HG03432 (cell line): Measurements from ENCODE around the gene LSM7.

Experiments used
- ATAC-seq: cut with Tn5 transposase; IDR thresholded peaks from one replicate; pipeline ENCODE4 v1.9.1; 2021; ENCODE audit warnings: mild to moderate bottlenecking, moderate library complexity; ENCODE audit not compliant: unreplicated experiment

LSM7 gene

DNA sequence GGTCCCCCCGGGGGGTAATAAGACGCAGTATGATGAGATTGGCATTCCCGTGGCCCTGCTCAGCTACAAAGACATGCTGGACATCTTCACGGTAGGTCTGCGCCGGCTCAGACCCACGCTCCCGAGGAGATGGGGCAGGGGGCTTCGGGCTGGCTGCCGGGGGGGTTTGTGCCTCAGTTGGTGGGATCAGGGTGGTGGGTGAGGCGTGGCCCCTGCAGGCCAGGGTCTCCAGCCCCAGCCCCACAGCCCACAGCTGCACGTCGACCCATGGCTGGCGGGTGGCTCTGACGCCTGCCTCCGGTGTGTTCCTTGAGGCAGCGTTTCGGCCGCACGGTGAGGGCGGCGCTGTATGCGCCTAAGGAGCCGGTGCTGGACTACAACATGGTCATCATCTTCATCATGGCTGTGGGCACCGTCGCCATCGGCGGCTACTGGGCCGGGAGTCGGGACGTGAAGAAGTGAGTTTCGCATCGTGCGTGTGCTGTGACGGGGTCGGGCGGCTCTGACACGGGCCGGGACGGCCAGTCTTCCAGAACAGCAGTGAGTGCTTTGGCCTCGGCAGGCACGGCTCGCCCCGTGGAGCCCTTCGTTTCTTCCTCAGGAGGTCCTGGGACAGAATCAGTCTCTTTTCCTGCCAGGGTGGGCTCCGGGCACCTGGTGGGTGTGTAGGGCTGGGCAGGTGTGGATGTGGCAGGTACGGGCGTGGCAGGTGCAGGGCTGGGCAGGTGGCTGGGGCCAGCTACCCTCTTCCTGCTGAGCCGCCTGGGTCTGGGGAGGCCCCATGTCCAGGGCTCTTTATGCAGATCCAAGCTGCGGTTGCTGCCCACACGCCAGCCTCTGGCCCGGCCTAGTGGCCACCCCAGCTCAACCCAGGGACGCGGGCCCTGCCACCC is 10.6 kb upstream of the LSM7 start:
- ATAC-seq, result no peak

DNA sequence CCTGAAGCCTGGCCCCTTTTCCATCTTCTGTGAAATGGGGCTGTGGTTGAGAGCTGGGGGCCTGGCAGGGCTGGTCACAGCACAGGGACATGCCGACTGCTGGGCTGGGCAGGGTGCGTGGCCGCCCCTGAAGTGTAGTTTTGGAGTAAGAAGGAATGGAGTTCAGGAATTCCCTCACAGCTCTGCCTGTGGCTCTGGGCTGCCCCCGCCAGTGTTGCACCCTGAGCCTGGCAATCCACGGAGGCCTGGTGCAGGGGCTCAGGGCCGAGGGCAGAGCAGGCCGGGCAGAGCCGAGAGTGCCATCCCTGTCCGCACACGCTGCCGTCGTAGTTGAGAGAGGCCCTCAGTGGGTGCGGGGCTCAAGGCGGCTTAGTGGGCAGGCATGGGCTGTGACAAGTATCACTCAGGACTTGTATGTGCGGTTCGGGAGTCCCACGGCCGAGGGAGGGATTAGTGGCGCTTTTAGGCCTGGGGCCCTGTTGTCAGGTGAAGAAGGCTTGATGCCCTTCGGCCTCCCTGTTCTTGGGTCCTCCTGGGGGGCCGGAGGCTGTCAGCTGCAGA is 9.7 kb upstream of the LSM7 start:
- no peak for ATAC-seq

- no peak for ATAC-seq
Observed at GRCh38 chr19:2337329-2337707, 8.9 kb upstream of the LSM7 start.

- ATAC-seq, result no peak
Observed at GRCh38 chr19:2336528-2337328, 8.3 kb upstream of the LSM7 start.

DNA sequence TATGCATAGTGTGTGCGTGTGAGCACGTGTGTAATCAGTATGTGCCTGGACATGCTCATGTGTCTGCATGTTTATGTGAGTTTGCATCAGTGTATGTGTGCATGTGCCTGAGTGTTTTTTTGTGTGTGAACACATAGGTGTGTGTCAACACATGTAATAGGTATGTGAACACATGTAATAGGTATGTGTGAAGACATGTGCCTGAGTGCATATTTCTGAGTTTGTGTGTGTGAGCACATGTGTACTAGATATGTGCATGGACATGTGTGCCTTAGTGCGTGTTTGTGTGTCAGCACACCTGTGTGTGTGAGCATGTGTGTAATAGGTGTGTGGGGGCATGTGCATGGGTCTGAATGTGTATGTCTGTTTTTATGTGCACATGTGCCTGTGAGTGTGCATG is 7.5 kb upstream of the LSM7 start:
- no peak for ATAC-seq

- no peak for ATAC-seq
Observed at GRCh38 chr19:2334986-2335846, 6.8 kb upstream of the LSM7 start.

GRCh38 chr19:2334426-2334825 is 6.0 kb upstream of the LSM7 start:
- no peak for ATAC-seq

DNA sequence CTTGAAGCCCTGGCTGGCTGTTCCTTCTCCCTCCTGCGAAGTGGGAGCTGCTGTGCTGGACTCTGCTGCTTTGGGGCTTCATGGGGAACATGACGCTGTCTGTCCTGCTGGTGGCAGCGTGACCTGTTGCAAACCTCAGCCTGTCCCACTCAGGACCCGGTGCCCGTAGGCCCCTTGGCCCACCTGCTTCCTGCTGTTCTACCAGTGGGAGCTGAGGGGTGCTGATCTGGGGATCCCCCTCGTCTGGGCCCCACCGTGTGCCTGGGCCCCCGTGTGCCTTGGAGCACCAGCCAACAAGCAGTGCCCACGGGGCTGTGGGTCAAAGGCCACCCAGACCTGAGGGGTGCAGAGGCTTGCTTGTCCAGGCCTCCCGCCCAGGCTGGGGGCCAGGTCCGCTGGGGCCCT is 5.4 kb upstream of the LSM7 start:
- ATAC-seq, result no peak

- ATAC-seq, result no peak
Observed at GRCh38 chr19:2333027-2333806, 4.8 kb upstream of the LSM7 start.

DNA sequence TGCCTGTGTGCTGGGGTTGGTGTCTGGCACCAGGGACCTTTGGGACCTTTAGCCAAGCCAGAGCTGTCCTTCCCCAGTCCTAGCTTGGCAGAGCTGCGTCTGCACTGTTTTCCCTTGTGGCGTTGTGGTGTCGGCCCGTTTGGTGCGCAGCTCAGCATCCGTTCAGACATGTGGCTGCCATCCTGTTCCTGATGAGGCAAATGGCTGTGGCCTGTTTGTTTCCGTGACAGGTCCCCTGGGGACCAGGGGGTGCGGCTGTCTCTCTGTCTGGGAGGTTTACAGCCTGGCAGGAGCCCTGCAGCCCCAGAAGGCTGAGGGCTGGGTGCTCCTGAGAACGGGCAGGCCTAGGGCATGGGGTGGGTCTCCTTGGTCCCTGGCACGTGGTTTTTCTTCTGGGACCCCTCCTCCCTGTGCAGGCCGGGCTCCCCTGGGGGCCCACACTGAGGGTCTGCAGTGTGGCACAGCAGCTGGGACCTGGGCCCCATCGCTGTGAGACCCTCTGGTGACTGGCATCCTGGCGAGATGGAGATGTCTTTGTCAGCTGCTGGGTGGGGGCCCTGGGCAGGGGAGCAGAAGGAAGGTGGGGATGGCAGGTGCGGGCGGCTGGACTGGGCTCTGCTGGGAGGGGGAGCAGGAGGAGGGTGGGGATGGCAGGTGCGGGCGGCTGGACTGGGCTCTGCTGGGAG is 4.1 kb upstream of the LSM7 start:
- ATAC-seq, result no peak

DNA sequence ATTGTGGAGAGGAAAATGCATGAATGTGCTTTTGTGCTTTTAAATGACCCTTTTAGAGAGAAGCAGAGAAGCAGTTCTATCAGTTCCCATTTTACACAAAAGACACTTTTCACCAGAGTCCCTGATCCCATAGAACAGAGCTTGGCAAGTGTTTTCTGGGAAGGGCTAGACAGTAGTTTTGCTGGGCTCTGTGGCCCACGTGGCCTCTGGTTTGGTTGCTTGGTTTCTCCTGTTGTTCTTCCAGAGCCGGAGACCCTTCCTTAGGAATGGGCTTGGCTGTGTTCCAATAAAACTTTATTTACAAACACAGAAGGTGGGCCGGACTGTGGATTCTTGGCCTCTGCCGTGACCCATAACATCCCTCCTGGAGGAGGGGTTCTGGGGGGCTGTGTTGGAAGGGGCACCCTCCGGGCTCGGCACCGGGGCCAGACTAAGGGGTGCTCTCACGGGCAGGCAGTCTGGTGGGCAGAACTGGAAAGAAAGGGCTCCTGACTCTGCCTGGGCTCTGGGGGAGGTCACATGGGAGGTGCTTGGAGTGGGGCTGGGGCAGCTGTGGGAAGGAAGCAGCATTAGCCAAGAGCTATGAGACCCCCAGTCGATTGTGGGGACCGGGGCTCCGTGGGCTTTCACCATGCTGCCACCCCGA is 3.3 kb upstream of the LSM7 start:
- ATAC-seq, result no peak

GRCh38 chr19:2330632-2331284 is 2.4 kb upstream of the LSM7 start:
- ATAC-seq, result no peak

DNA sequence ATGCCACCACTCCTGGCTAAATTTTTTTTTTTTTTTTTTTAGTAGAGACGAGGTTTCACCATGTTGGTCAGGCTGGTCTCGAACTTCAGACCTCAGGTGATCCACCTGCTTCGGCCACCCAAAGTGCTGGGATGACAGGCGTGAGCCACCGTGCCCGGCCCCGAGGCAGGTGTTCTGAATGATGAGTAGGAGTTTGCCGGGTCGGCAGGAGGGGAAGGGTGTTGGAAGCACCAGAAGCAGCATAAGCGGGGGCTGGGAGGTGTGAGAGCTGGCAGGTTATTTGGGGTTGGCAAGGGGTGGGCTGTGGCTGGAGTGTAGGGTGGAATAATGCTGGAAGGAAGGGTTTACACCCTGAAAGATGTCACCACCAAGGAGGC is 1.9 kb upstream of the LSM7 start:
- ATAC-seq, result no peak

- ATAC-seq, result no peak
Observed at GRCh38 chr19:2329501-2329916, 1.1 kb upstream of the LSM7 start.

DNA sequence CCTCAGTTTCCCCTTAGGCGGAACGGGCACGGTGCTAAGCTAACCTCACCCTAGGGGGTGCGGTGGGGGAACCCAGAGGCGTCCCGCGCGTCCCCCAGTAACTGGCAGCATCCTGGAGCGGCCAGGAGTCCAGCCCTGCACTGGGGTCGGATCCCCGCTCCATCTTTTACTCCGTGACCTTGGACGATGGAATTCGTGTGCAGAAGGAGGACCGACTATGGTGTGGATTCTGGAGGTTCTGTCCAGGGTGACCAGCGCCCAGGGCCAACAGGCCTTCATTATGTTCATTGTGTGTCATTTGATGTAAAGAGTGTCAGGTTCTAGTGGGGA is 728 bp upstream of the LSM7 start:
- ATAC-seq, result peak; percentile 14

DNA sequence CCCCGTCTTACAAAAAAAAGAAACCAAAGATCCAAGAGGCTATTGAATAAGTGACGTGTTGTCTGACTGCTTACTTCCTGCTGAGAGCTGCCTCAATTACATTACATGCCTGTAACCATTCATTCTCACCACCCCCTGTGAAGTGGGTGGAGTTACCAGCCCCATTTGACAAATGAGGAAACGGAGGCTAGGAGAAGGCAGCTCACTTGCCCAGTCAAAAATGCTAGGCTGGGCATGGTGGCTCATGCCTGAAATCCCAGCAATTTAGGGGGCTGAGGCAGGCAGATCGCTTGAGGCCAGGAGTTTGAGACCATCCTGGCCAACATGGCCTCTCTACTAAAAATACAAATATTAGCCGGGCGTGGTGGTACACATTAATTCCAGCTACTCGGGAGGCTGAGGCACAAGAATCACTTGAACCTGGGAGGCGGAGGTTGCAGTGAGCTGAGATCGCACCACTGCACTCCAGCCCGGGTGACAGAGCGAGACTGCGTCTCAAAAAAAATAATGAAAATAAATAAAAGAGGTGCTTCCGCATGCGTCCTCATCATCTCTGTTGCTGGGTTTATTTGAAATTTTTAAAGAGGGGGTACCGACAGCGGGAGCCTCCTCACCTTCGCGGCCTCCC is 499 bp downstream of the LSM7 start:
- no peak for ATAC-seq

DNA sequence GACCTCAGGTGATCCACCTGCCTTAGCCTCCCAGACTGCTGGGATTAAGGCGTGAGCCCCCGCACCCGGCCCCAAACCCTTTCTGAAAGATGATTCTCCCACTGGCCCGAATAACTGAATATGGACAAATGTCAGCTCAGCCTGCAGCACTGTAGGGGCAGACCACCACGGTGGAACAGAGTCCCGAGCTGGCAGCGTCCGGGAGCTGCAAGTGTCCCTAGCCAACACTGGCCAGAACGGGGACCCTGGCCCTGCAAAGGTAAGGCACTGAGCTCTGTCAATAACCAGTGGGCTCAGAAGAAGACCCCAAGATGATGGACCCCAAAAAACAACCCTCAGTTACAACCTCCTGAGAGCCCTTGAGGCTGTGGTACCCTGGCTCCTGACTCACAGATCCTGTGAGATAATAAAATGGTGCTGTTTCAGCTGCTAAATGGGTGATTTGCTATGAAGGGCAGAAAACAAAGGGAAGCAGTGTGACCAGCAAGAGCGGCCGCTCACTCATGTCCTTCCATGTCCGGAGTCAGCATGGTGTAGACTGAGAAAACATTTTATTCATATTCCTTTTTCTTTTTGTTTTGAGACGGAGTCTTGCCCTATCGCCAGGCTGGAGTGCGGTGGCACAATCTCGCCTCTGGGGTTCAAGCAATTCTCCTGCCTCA is 1.6 kb downstream of the LSM7 start:
- no peak for ATAC-seq
